ENCODE measurements around the gene BUB1.
A peak's percentile ranks its signal among the peaks of the same experiment; 100 is the strongest.

BUB1 gene

DNA sequence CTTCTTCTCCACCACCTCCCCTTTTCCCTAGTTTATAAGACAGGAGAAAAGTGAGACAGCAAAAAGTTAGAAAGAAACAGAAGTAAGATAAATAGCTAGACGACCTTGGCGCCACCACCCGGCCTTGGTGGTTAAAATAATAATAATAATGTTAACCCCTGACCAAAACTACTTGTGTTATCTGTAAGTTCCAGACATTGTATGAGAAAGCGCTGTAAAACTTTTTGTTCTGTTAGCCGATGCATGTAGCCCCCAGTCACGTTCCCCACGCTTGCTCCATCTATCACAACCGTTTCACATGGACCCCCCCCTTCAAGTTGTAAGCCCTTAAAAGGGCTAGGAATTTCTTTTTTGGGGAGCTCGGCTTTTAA, 1.5 kb upstream of the BUB1 start:
- Histone ChIP-seq H3K4me1 (ENCODE audit: low read length) (peaks cover 17% of the 10 kb centered on the region), H3K27me3 (replicated peaks; ENCODE audit: insufficient read depth, low read length) (no peaks in the 10 kb centered on the region), H3K9me3 (replicated peaks; ENCODE audit: insufficient read depth, low read length) (no peaks in the 10 kb centered on the region), H3K79me2 (ENCODE audit: low read length) (peaks cover 35% of the 10 kb centered on the region), H3F3A (ENCODE audit: insufficient read depth, low read length) (peaks cover 44% of the 10 kb centered on the region), H3K4me3 (ENCODE audit: low read length) (peak overlapping the region; percentile 92; the same call in 1 of the 2 replicates), H3K9me2 (replicated peaks; ENCODE audit: insufficient read depth, low read length) (no peaks in the 10 kb centered on the region), H2AFZ (ENCODE audit: low read length) (no peak overlapping the region), H3K9ac (ENCODE audit: low read length) (peak overlapping the region; percentile 96; the same call in 1 of the 2 replicates), H3K4me2 (ENCODE audit: low read depth, low read length) (peak overlapping the region; percentile 77; the same call in 1 of the 2 replicates), H3K36me3 (replicated peaks; ENCODE audit: insufficient read depth, low read length) (no peaks in the 10 kb centered on the region), H3K27ac (ENCODE audit: low read length) (peak overlapping the region; percentile 95; the same call in 1 of the 2 replicates), H4K20me1 (ENCODE audit: insufficient read depth, low read length) (no peaks in the 10 kb centered on the region)
- no peak for TF ChIP-seq EZH2phosphoT487 (IDR thresholded peaks at IDR 0.05; ENCODE audit: low read length)
- TF ChIP-seq, protein P1, sequence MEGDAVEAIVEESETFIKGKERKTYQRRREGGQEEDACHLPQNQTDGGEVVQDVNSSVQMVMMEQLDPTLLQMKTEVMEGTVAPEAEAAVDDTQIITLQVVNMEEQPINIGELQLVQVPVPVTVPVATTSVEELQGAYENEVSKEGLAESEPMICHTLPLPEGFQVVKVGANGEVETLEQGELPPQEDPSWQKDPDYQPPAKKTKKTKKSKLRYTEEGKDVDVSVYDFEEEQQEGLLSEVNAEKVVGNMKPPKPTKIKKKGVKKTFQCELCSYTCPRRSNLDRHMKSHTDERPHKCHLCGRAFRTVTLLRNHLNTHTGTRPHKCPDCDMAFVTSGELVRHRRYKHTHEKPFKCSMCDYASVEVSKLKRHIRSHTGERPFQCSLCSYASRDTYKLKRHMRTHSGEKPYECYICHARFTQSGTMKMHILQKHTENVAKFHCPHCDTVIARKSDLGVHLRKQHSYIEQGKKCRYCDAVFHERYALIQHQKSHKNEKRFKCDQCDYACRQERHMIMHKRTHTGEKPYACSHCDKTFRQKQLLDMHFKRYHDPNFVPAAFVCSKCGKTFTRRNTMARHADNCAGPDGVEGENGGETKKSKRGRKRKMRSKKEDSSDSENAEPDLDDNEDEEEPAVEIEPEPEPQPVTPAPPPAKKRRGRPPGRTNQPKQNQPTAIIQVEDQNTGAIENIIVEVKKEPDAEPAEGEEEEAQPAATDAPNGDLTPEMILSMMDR (IDR thresholded peaks at IDR 0.05; ENCODE audit: low read length) = no peak
- no peak for TF ChIP-seq EZH2 (optimal IDR thresholded peaks at IDR 0.05; ENCODE audit: low read depth, low read length)
- DNase-seq = peak; percentile 35

DNA sequence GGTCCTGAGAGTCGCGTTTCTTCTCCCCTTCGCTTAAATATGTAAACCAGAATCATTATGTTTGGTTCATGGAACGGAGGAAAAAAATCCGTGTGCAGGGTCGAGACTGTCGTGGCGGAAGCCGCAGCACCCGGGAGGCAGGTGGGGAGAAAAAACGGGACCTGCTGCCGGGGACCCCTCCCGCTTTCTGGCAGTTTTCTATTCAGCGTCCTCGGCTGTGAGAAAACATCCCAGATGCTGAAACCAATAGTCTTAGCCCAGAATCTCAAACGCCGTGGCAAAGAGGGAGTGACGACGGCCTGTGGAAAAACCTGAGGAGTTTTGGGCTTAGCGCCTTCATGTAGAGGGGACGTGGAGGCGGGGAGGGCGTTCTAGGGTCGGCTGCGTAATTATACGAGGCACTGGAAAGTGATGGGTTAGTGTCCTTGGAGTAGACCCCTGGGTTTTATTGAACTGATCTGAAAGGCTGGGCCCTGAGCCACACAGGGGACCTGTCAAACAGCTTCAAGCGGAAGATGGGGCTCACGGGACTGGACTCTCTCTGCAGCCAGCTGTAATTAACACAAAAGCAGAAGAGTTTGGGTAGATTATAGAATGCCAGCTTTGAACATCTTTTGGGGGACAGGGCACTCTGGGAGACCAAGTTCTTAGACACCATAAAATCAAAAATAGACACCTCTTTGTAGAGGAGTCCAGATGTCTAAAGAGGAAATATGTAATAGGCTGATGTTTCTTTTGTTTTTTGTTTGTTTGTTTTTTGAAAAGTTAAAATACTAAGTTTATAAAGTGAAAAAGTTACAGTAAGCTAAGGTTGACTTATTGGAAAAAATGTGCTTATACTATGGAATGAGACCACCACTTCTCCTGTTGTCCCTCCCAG, 834 bp upstream of the BUB1 start:
- TF ChIP-seq, protein P1 (IDR thresholded peaks at IDR 0.05; ENCODE audit: low read length) = no peak
- no peak for TF ChIP-seq EZH2phosphoT487 (IDR thresholded peaks at IDR 0.05; ENCODE audit: low read length)
- no peak for TF ChIP-seq EZH2 (optimal IDR thresholded peaks at IDR 0.05; ENCODE audit: low read depth, low read length)
- no peaks in the 10 kb centered on the region for H4K20me1 ChIP-seq (ENCODE audit: insufficient read depth, low read length)
- no peaks in the 10 kb centered on the region for H3K36me3 ChIP-seq (replicated peaks; ENCODE audit: insufficient read depth, low read length)
- H2AFZ ChIP-seq (ENCODE audit: low read length) = peak overlapping the region; percentile 2
- H3K4me3 ChIP-seq (ENCODE audit: low read length) = peak overlapping the region; percentile 92
- peaks cover 42% of the 10 kb centered on the region for H3K79me2 ChIP-seq (ENCODE audit: low read length)
- H3K4me1 ChIP-seq (ENCODE audit: low read length) = peaks cover 18% of the 10 kb centered on the region
- peak; percentile 42 for DNase-seq
- H3K9ac ChIP-seq (ENCODE audit: low read length) = peak overlapping the region; percentile 96
- peak overlapping the region; percentile 77 for H3K4me2 ChIP-seq (ENCODE audit: low read depth, low read length)
- H3F3A ChIP-seq (ENCODE audit: insufficient read depth, low read length) = peaks cover 44% of the 10 kb centered on the region
- no peaks in the 10 kb centered on the region for H3K27me3 ChIP-seq (replicated peaks; ENCODE audit: insufficient read depth, low read length)
- H3K9me2 ChIP-seq (replicated peaks; ENCODE audit: insufficient read depth, low read length) = no peaks in the 10 kb centered on the region
- no peaks in the 10 kb centered on the region for H3K9me3 ChIP-seq (replicated peaks; ENCODE audit: insufficient read depth, low read length)
- H3K27ac ChIP-seq (ENCODE audit: low read length) = peak overlapping the region; percentile 95

DNA sequence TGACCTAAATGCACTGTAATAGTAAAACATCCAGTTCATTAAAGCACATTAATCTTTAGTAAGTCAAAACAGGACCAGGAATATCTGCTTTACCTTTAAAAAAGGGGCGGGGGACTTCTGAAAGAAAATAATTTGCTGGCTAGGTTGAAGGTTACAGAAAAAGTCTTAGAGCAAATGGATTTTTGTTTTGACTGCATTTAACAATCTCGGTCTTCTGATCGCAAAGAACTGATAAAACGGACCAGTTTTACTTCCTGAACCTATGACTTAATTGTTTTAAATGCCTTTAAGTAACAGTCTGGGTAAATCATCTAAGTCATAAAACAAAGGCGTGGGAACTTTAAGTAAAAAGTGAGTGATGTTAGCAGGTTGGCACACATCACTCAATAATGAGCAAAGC, 783 bp downstream of the BUB1 start:
- Histone ChIP-seq H3K79me2 (ENCODE audit: low read length) (peaks cover 58% of the 10 kb centered on the region), H3K36me3 (replicated peaks; ENCODE audit: insufficient read depth, low read length) (peaks cover 6% of the 10 kb centered on the region; the same call in 1 of the 2 replicates), H3K27ac (ENCODE audit: low read length) (peak overlapping the region; percentile 95; the same call in 1 of the 2 replicates), H3K9me3 (replicated peaks; ENCODE audit: insufficient read depth, low read length) (no peaks in the 10 kb centered on the region), H3K4me3 (ENCODE audit: low read length) (peak overlapping the region; percentile 92), H2AFZ (ENCODE audit: low read length) (no peak overlapping the region), H3K4me2 (ENCODE audit: low read depth, low read length) (peak overlapping the region; percentile 92), H3F3A (ENCODE audit: insufficient read depth, low read length) (peaks cover 41% of the 10 kb centered on the region), H4K20me1 (ENCODE audit: insufficient read depth, low read length) (no peaks in the 10 kb centered on the region), H3K9ac (ENCODE audit: low read length) (peak overlapping the region; percentile 96), H3K9me2 (replicated peaks; ENCODE audit: insufficient read depth, low read length) (no peaks in the 10 kb centered on the region), H3K4me1 (ENCODE audit: low read length) (peaks cover 18% of the 10 kb centered on the region), H3K27me3 (replicated peaks; ENCODE audit: insufficient read depth, low read length) (no peaks in the 10 kb centered on the region)
- peak; percentile 25 for DNase-seq
- TF ChIP-seq EZH2 (optimal IDR thresholded peaks at IDR 0.05; ENCODE audit: low read depth, low read length) = no peak
- TF ChIP-seq, protein P1 (IDR thresholded peaks at IDR 0.05; ENCODE audit: low read length) = no peak
- no peak for TF ChIP-seq EZH2phosphoT487 (IDR thresholded peaks at IDR 0.05; ENCODE audit: low read length)
